ENCODE data around the gene TPM1.

TPM1 gene

DNA sequence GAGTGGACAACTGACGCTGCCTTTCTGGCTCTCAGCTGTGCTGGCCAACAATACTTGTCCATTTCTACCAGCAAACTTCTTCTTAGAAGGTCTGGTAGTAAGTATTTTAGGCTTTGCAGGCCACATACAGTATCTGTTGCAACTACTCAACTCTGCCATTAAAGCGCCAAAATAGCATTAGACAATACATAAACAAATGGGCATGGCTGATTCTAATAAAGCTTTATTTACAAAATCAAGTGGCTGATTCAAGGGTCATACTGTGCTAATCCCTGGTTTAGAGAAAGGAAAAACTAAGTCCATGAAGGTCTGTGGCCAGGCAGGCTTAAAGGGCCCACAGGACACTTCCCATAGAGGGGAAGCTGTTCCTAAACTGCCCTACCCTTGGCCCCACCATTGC is 26.3 kb upstream of the TPM1 start:
- DNase-seq (ENCODE audit: low read depth in 2 of 2) = no peak

DNA sequence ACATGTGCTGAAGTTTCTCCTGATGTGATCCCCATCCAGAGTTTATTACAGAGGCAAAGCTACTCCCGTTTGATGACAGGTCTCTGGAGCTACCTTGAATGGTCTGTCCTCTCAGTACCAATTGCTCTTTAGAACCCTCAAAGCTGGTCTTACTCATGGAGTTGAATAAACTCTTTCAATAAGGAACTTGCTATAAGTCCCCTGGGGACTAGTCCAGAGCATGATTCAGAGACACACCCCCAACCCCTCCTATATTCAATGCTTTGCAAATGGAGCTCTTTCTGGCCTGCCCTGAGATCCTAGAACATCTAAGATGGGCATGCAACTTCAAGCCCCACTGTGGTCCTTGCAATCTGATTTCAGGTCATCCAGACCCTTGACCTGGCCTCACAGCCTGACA is 23.9 kb upstream of the TPM1 start:
- DNase-seq (ENCODE audit: low read depth in 2 of 2) = no peak

DNA sequence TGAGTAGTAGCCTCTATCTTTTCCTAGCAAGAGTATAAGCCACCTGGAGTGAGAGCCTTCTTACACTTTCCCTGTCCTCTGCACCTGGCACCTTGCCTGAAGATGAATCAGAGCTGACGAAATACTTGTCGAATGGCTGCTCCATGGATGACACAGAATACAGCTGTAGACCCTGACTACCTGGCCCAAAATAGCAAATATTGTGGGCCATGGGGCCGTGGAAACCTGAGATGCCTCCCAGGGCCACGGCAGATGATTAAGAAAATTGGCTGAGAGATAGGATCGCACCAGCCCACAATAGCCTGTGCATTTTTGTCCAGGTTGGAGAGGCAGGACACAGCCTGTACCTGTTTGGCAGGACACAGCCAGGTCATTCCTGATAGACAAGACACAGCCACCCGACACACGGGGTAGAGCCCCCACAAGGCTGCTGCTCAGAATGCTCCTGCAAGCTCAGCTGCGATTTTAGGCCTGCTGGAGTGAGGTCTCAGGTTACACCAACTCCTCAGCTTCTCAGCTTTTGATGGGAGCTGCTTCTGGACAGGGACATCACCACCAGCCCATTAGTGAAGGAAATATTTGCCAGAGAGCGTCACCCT is 22.9 kb upstream of the TPM1 start:
- DNase-seq (ENCODE audit: low read depth in 2 of 2) = no peak

DNA sequence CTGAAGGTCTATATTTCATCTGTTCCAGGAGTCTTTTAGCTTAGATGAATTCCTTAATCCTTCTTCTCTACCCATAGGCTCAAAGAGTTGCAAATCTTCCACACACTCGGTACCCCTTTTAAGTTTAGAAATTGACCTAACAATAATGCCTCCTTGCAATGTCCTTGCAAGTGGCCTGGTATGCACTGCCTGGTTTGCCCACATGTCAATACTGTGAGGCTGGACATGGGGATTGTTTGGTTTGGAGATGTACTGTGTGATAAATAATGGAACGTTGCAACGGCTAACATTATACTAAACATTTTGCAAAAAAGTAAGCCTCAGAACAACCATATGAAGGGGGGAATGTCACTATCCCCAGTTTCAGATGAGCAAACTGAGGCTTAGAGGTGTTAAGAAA is 22.4 kb upstream of the TPM1 start:
- no peak for DNase-seq (ENCODE audit: low read depth in 2 of 2)

DNA sequence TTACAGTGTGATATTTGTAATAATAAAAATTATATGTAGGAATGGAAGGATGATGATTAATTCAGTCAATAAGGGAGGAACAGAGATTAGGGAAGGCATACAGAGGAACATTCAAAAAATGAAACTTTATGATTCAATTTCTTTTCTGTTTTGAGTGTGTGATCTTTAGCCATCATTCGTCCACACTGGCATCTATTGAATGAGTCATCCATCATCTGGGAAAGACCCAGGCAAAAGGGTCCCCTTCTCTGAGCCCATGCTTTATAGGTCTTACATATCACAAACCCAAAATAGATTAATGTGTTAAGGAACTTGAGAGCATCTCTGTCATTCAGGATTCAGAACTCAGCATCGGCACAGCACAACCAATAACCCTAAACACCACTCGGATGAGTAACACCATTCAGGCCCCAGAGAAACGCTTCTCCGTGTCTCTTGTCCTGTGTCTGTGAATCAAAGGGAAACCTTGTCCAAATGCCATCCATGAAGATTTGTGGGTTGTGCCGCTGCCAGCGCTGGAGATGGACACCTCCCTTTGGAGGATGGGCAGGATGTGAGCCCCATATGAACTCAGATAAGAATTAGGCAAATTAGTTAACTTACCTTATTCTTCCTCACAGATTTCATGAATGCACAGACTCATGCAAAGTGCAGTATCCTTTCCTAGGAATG is 21.7 kb upstream of the TPM1 start:
- no peak for DNase-seq (ENCODE audit: low read depth in 2 of 2)

DNA sequence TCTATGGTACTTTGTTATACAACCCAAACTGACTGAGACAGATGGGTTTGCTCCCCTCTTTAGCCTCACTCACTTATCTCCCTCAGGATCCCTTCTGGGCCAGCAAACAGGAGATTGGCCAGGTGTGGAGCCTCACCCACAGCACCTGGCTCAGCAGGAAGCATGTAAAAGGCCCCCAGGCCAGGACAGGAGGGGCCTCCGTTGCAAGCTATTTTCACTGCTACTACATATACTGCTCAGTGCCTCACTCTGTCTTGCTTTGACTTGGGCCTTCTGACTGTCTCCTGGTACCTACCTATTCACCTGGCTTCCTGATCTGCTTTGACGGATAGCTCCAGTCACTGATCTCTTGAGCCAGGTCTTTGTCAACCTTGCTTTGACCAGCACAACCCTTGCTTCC is 20.4 kb upstream of the TPM1 start:
- DNase-seq (ENCODE audit: low read depth in 2 of 2) = no peak

DNA sequence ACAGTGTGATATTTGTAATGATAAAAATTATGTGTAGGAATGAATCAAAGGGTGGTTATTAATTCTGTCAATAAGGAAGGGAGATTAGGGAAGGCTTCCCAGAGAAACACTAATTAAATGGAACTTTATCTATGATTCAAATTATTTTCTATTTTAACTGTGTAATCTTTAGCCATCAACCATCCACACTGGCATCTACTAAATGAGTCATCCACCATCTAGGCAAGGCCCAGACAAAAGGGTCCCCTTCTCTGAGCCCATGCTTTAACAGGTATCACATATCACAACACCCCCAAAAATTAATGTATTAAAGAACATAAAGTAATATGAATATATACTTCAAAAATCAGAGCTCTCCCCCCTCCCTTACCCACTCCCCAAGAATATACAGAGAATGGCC is 19.9 kb upstream of the TPM1 start:
- DNase-seq (ENCODE audit: low read depth in 2 of 2) = no peak

DNA sequence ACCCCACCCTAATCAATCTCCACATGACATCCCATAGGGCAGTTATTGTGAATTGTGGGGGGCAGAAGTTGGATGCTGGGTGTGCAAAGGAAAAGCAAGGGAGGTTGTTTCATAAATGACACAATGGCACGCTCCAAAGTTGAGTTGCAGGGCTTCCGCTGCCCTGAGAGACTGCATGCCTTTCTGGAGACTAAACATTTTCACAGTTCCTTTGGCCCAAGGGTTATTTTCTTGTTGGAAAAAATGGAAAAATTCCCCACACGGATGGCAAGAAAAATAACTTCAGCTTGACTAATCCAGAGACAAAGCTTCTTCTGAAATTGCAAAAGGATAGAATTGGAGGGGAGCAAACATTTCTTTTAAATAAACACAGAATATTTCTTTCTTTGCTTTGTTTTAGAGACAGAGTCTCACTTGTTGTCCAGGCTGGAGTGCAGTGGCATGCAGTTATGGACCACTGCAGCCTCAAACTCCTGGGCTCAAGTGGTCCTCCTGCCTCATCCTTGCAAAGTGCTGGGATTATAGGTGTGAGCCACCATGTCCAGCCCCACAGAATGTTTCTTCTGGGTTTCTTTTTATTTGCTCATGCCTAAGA is 19.1 kb upstream of the TPM1 start:
- DNase-seq (ENCODE audit: low read depth in 2 of 2) = no peak

DNA sequence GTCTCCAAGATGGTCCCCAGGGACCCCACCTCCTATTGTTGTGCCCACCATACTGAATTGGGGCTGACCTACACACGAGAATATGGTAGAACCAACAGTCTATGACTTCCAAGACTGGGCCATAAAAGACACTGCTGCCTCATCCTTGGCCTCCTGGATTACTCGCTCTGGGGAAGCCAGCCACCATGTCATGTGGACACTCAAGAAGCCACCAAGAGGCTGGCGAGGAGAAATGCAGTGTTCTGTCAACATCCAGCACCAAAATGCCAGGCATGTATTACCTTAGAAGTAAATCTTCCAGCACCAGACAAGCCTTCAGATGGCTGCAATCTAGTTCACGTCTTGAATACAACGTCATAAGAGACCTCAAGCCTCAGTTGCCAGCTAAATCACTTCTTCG is 17.1 kb upstream of the TPM1 start:
- no peak for DNase-seq (ENCODE audit: low read depth in 2 of 2)

DNA sequence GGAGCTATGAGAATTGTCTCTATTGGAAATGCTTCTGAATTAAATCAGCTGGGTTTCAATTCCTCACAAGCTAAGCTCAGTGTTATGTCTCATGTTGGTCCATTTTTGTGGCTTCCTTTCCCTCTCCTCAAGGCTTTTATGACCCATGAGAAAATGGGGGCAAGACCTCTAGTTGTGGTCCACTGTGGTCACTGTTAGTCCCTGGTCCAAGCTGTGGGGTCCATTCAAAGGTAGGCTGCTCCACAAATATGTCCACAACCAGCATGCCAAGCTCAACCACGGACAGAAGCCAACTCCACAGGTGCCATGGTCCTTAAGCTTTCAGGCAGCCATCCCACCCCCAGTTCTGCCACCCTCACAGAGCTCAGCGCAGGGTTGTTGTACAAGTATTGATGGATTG is 14.9 kb upstream of the TPM1 start:
- no peak for DNase-seq (ENCODE audit: low read depth in 2 of 2)

DNA sequence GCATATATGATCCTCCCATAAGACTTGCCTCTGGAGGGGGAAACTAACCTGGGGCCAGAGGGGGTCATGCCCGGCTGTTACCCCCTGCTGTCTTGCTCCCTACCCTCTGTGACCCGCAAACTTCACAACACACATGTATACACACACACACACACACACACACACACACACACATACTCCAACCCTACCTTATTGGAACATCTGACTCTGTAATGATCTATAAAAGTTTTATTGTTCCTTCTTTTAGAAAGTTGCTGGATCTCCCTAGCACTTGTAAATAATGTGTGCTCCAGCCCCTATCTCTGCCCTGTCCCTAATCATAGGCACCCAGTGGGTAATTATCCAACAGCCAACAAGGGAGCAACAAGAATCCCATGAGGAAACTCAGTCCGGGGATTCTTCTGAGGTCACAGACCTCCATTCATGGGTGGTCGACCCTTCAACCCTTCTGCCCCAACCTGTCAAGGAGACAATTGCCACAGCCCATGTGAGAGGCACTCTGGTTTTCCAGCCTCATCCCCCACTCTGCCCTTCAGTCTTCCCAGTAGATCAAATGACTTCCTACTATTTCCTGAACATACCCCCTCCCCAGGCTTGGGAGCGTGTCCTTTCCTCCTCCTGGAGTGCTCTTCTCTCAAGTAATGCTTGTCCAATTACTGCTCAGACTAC is 14.0 kb upstream of the TPM1 start:
- no peak for DNase-seq (ENCODE audit: low read depth in 2 of 2)

DNA sequence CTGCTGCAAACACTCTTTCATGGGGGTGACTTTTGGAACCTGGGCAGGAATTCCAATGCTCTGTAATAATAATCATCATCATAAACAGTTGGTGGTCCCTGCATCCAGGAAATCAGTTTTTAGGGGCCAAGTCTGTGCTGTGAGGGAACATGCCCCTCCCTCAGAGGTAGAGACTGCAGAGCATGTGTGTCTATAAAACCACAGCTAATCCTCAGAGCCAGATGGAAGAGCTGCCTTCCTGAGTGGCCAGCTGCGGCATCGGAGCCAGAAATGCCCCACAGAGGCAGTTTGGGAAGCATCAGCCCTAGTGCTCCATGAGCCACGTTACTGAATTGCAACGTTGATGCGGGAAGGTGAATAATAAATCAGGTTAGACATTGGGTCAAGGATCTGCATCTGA is 12.9 kb upstream of the TPM1 start:
- no peak for DNase-seq (ENCODE audit: low read depth in 2 of 2)

DNA sequence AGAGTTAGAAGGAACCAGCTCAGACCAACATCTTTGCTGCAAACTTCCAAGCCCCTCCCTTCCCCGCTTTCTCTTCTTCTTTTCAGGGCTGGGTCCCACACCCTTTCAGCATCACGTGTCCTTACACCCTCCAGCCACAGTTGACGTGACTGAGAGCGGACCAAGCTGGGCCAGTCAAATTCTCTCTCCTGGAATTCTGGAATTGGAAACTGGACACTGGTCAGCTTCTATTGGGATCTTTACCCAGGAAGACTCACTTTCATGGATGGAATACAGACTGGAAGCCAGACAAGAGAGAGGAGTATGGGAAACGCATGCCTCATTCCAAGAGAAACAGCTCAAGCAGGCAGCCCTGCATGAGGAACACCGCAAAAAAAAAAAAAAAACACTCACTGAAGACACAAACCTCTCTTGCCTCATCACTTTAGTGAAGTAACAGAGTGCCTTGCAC is 12.4 kb upstream of the TPM1 start:
- no peak for DNase-seq (ENCODE audit: low read depth in 2 of 2)

DNA sequence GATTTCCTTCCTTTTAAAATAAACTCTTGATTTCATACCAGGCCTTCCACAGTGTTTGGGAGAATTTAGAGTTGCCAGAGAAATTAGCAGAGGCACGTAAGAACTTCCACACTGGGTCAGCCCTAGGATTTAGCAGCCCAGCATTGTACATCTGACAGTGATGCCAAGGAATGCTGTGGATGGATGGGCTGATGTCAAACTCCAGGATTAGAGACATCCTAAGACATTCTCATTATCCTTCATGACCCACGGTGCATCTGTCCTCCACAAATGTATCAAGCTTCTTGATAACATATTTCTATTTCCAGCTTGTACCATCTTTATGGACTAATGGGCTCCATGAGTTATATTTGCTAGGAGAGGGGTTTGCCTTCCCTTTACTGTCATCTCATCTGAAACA is 8.0 kb upstream of the TPM1 start:
- DNase-seq (ENCODE audit: low read depth in 2 of 2) = no peak

DNA sequence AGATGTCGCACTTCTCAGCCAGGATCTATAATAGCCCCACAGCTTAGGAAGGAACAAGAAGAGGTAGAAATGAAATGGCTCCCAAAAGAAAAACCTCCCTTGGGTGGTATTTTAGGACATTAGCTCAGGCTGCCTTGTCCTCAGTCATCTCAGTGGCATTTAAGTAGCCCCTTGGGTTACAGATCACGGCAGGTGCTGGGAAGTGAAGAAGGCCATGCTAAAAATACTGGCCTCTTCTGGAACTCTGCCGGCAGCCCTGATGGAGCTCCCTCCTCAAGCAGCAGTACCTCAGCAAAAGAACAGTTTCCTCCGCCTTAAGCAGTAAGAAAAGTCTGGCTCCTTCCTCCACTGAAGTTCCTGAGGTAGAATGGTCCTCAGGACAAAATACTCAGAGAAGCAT is 7.3 kb upstream of the TPM1 start:
- no peak for DNase-seq (ENCODE audit: low read depth in 2 of 2)

DNA sequence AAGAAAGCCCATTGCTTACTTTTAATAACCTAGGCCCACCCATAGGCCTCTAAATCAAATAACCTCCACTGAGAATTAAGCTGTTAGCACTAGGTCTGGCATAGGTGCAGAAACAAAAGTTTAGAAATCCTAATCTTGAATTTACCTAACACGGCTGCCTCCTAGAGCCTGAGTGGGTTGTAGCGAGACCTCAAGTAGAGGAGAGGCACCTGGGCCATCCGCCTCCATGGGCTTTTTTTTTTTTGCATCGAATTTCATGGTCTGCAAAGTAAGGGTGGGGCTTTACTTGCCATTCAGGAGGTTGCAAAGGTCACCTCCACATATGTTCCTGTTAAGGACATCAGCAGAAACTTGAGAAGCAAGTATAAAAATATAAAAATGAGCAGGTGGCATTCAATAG is 6.6 kb upstream of the TPM1 start:
- DNase-seq (ENCODE audit: low read depth in 2 of 2) = no peak

DNA sequence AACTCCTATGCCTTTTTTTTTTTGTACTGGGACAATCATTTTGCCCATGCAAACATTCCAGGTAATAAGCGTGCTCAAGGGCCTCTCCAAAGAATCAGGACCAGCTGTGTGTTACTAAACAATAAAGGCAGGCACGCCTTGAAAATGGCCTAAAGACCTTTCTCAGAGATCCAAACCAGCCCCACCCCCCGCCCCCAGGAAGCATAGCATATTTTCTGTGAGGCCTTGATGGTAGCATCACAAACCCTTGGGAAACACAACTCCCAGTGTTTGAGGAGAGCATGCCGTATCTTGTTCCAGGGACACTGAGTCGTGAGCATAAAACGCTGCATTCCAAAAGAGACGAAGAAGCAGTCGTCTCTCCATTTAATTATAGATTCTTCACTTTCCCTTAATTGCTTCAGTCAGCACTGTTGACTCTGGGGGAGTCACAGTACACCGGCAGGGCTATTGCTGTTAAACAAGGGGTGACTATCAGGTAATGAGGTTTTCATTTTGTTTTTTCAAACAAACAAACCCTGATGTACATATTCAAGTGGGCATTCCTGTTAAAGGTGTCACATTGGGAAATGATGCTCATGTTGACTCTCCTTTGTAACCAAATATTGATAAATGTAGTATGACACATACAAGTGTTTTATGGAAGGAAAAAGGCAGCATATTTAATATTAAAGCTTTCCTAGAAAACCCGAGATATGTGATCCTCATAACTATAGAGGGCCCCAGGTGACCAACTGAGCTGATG is 4.4 kb upstream of the TPM1 start:
- no peak for DNase-seq (ENCODE audit: low read depth in 2 of 2)

DNA sequence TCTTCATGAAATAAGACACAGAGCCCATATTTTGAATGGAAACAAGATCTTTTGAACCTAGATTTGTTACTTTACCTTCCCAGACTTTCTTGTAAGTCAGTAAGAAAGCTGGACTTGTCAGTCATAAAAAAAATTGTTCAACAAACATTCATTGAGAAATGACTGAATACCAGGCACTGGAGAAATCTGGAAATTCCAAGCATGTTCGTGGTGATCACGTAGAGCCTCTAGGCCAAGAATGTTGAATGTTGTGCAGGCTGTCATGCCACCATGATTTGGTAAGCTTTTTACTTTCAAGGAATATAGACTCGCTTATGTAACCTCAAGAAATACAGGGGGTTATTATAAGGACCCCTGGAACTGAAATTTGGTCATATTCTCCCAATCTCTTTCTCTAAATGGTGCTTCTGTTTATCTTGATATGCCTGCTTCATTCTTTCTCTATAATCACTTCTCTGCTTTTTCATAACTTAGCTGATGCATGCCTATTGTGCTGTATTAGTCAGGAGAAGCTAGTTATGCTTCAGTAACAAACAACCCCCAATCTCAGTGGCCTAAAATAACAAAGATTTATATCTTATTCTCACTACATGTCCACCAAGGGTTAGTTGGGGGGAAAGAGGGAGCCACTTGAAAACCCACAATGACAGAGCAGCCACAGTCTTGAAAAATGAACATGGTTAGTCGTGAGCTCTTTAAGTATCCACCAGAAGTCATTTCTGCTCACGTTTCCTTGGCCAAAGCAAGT is 3.4 kb upstream of the TPM1 start:
- no peak for DNase-seq (ENCODE audit: low read depth in 2 of 2)

DNA sequence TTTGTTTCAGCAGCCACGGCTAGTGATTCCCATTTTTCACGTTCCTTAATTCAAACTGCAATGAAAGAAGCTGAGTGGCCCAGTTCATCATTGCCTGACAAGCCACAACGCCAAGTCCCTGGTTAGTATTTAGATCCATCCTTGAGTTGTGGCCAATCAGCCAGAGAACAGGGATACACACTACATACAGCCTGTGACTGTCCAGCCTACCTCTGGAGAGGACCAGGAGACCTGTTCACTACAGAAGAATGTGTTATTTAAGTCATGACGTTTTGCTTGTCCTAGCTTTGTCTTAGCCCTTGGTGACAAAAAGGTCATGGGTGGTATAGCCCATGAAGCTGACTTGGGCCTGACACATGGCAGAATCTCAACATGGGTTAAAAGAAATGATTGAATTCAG is 2.7 kb upstream of the TPM1 start:
- DNase-seq (ENCODE audit: low read depth in 2 of 2) = no peak

DNA sequence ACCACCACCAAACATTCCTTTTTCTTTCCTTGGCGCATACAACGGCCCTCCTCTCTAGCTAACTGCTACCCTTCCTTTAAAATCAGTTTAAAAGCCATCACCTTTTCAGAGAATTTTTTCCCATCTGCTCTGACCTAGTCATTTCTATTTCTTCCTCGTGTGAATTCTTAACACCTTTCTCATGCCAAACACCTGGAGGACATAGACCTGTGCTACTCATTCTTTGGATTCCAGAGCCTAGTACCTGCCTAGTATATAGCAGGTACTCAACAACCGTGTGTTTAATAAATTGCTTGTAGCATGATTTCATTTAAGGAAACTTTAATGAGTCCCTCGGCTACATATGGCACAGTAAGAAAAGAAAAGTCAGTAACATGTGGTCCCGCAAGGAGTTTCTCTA is 2.0 kb upstream of the TPM1 start:
- no peak for DNase-seq (ENCODE audit: low read depth in 2 of 2)

DNA sequence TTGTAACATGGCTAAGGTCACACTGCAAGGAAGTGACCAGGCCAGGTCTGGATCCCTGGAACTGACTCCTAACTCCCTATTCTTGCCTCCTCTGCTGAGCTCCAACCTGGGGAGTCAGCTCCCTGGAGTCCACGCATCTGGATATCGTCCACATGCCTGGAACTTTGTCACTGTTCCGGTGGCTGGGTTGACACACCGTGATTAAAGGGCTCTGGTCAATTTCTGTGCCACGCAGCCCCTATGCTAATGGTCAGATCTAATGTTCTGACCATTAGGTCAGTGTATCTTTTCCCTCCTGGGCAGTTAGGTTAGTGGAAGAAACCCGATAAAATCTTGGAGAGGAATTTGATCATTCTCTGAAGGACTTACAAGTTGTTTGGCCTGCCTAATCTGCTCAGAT is 1.6 kb upstream of the TPM1 start:
- no peak for DNase-seq (ENCODE audit: low read depth in 2 of 2)
